ENCODE measurements around the gene GPBP1. TPM values are rescaled to one million over a fixed set of nuclear protein-coding genes. Genes with fewer than 3 reads are reported as not detected.

The GPBP1 gene
- polyA plus RNA-seq, 1 donor from 2014 or later = 149 TPM

GRCh38 chr5:57304931-57305330 is 131.1 kb downstream of the GPBP1 start:
- no peak overlapping the region for H3K4me2 ChIP-seq (ENCODE audit: low read length)
- H3K27ac ChIP-seq (ENCODE audit: low read length) = no peak overlapping the region
- H3K79me2 ChIP-seq (replicated peaks; ENCODE audit: insufficient read depth, low read length) = no peaks in the 10 kb centered on the region
- no peak overlapping the region for H2AFZ ChIP-seq (ENCODE audit: low read depth, low read length)
- H3K9me3 ChIP-seq (ENCODE audit: low read length) = peaks cover 4% of the 10 kb centered on the region
- H3F3A ChIP-seq (ENCODE audit: insufficient read depth, low read length, poor library complexity, severe bottlenecking) = no peaks in the 10 kb centered on the region
- H3K36me3 ChIP-seq (ENCODE audit: insufficient read depth, low read length) = no peaks in the 10 kb centered on the region
- H4K20me1 ChIP-seq (ENCODE audit: insufficient read depth) = no peaks in the 10 kb centered on the region
- no peak overlapping the region for H3K4me3 ChIP-seq (ENCODE audit: low read length)
- TF ChIP-seq TAF1 (IDR thresholded peaks at IDR 0.05; ENCODE audit: low read depth) = no peak
- TF ChIP-seq EZH2 (IDR thresholded peaks at IDR 0.05; ENCODE audit: borderline replicate concordance, insufficient read depth, low read length, poor library complexity, severe bottlenecking) = no peak
- TF ChIP-seq EP300 (conservative IDR thresholded peaks at IDR 0.05; ENCODE audit: poor library complexity, severe bottlenecking) = no peak
- no peak for TF ChIP-seq CTCF (IDR thresholded peaks at IDR 0.05; ENCODE audit: poor library complexity, severe bottlenecking)
- TF ChIP-seq MXI1 (conservative IDR thresholded peaks at IDR 0.05; ENCODE audit: poor library complexity, severe bottlenecking) = no peak
- no peak for TF ChIP-seq RAD21 (conservative IDR thresholded peaks at IDR 0.05)
- no peak for TF ChIP-seq SMC3 (conservative IDR thresholded peaks at IDR 0.05; ENCODE audit: poor library complexity)
- TF ChIP-seq REST (IDR thresholded peaks at IDR 0.05; ENCODE audit: borderline replicate concordance) = no peak
- no peak for TF ChIP-seq POLR2AphosphoS5 (IDR thresholded peaks at IDR 0.05)
- no peak overlapping the region for H3K9ac ChIP-seq (ENCODE audit: low read length)
- H3K9me2 ChIP-seq (ENCODE audit: insufficient read depth, low read length) = no peaks in the 10 kb centered on the region
- H3K27me3 ChIP-seq (ENCODE audit: insufficient read depth, low read depth, low read length) = no peaks in the 10 kb centered on the region

GRCh38 chr5:57306359-57306758 is 132.5 kb downstream of the GPBP1 start:
- Histone ChIP-seq H3K9me2 (ENCODE audit: insufficient read depth, low read length) (no peaks in the 10 kb centered on the region), H3K27ac (ENCODE audit: low read length) (no peak overlapping the region), H4K20me1 (ENCODE audit: insufficient read depth) (no peaks in the 10 kb centered on the region), H3K9me3 (ENCODE audit: low read length) (peaks cover 4% of the 10 kb centered on the region), H3K4me3 (ENCODE audit: low read length) (no peak overlapping the region), H3K27me3 (ENCODE audit: insufficient read depth, low read depth, low read length) (no peaks in the 10 kb centered on the region), H3K79me2 (replicated peaks; ENCODE audit: insufficient read depth, low read length) (no peaks in the 10 kb centered on the region), H3F3A (ENCODE audit: insufficient read depth, low read length, poor library complexity, severe bottlenecking) (no peaks in the 10 kb centered on the region), H3K36me3 (ENCODE audit: insufficient read depth, low read length) (no peaks in the 10 kb centered on the region), H3K4me2 (ENCODE audit: low read length) (no peak overlapping the region), H2AFZ (ENCODE audit: low read depth, low read length) (no peak overlapping the region), H3K9ac (ENCODE audit: low read length) (no peak overlapping the region)
- TF ChIP-seq REST (IDR thresholded peaks at IDR 0.05; ENCODE audit: borderline replicate concordance) = no peak
- TF ChIP-seq SMC3 (conservative IDR thresholded peaks at IDR 0.05; ENCODE audit: poor library complexity) = no peak
- TF ChIP-seq CTCF (IDR thresholded peaks at IDR 0.05; ENCODE audit: poor library complexity, severe bottlenecking) = no peak
- no peak for TF ChIP-seq POLR2AphosphoS5 (IDR thresholded peaks at IDR 0.05)
- TF ChIP-seq MXI1 (conservative IDR thresholded peaks at IDR 0.05; ENCODE audit: poor library complexity, severe bottlenecking) = no peak
- TF ChIP-seq TAF1 (IDR thresholded peaks at IDR 0.05; ENCODE audit: low read depth) = no peak

All from neural cell (in vitro differentiated cells).